ENCODE measurements around the gene CNGB1. TPM values are rescaled to one million over a fixed set of nuclear protein-coding genes. Genes with fewer than 3 reads are reported as not detected.
A peak's percentile ranks its signal among the peaks of the same experiment; 100 is the strongest.
"Not testable (repeated sequence)": the region's sequence is repeated elsewhere in the genome, so short reads cannot be mapped to it uniquely, and the experiment has no call there.

The CNGB1 gene
- total RNA-seq, 1 experiment from 2014 or later = not detected

DNA sequence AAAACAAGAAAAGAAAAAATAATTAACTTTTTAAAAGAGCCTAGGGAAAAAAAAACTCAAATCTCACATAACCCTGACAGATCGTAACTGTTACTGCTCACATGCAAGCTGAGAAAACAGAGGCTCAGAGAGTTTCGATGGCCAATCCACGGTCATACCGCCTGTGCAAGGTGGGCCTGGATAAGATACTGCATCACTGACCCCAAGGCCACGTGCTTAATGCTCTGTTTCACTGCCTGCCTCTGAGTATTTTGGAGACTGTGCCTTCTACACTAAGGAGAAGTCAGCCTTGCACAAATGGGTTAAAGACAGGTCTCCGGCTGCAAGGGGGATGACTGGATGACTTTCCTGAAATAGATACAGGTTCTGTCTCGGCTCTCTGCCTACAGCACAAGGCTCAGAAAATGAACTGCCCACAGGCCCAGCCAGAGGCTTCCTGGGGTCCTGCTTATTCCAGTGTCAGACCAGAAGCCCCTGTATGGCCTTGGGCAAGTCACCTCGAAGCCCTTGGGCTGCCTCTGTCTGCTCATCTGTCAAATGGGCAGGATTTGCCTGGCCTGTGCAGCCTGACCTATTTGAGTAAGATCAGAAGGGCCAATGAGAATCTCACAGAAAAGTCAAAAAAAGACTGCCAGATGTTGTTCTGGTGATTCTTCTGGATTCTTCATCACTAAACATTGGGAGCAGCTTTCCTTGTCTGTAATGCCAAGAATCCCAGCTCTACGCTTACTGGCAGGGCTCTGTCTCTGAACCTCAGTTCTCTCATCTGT is 25.8 kb downstream of the CNGB1 start:
- no peak overlapping the region for H3K4me3 Mint-ChIP-seq (ENCODE audit: unreplicated experiment)
- no peaks in the 10 kb centered on the region for H3K36me3 Mint-ChIP-seq (ENCODE audit: insufficient read depth, unreplicated experiment)
- POLR2A ChIA-PET = interaction anchor here (0.6 kb wide), 1 partner anchor 43 kb away, joined by 3 read pairs; no protein-coding TSS in a partner anchor
- intact Hi-C loops (cut with micrococcal nuclease) = no loop called here
- CTCF ChIA-PET = interaction anchor here (0.8 to 1.6 kb wide), 4 partner anchors 10 to 38 kb away, joined by 3 to 4 read pairs (median 3); no protein-coding TSS in a partner anchor
- H3K4me1 Mint-ChIP-seq (ENCODE audit: insufficient read depth, unreplicated experiment) = peaks cover 10% of the 10 kb centered on the region
- no peak overlapping the region for H3K27ac Mint-ChIP-seq (ENCODE audit: low read depth, unreplicated experiment)
- BruUV-seq (replicated peaks) = no TSS peak
- no peaks in the 10 kb centered on the region for H3K27me3 Mint-ChIP-seq (ENCODE audit: insufficient read depth, unreplicated experiment)
- no peak for DNase-seq (ENCODE audit: unreplicated experiment)
- H3K9me3 Mint-ChIP-seq (ENCODE audit: unreplicated experiment) = no peaks in the 10 kb centered on the region
- TF ChIP-seq CTCF (IDR thresholded peaks at IDR 0.05; ENCODE audit: unreplicated experiment) = no peak

DNA sequence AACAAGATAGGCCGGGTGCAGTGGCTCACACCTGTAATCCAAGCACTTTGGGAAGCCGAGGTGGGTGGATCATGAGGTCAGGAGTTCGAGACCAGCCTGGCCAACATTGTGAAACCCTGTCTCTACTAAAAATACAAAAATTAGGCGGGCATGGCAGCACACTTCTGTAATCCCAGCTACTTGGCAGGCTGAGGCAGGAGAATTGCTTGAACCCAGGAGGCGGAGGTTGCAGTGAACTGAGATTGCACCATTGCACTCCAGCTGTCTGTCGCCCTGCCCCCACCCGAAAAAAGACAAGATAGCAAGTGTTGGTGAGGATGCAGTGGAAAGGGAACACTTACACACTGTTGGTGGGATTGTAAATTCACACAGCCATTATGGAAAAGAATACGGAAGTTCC is 27.5 kb downstream of the CNGB1 start:
- H3K27ac Mint-ChIP-seq (ENCODE audit: low read depth, unreplicated experiment); intact Hi-C loops (cut with micrococcal nuclease); H3K4me3 Mint-ChIP-seq (ENCODE audit: unreplicated experiment); H3K9me3 Mint-ChIP-seq (ENCODE audit: unreplicated experiment); H3K27me3 Mint-ChIP-seq (ENCODE audit: insufficient read depth, unreplicated experiment); H3K36me3 Mint-ChIP-seq (ENCODE audit: insufficient read depth, unreplicated experiment); BruUV-seq (replicated peaks); DNase-seq (ENCODE audit: unreplicated experiment): not testable (repeated sequence)
- peaks cover 26% of the 10 kb centered on the region for H3K4me1 Mint-ChIP-seq (ENCODE audit: insufficient read depth, unreplicated experiment)
- CTCF ChIA-PET = interaction anchor here (0.7 to 1.6 kb wide), 6 partner anchors 9 to 148 kb away, joined by 3 to 6 read pairs (median 4); no protein-coding TSS in a partner anchor
- POLR2A ChIA-PET = interaction anchor here (0.7 kb wide), 1 partner anchor 16 kb away, joined by 4 read pairs; no protein-coding TSS in a partner anchor

DNA sequence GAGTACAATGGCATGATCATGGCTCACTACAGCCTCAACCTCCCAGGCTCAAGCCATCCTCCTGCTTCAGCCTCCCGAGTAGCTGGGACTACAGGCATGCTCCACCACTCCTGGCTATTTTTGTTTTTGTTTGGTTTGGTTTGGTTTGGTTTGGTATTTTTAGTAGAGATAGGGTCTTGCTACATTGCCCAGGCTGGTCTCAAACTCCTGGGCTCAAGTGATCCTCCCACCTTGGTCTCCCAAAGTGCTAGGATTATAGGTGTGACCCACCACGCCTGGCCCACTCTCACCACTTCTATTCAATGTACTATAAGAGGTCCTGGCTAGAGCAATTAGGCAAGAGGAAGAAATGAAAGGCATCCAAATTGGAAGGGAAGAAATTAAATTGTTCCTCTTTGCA is 29.0 kb downstream of the CNGB1 start:
- intact Hi-C loops (cut with micrococcal nuclease); H3K27me3 Mint-ChIP-seq (ENCODE audit: insufficient read depth, unreplicated experiment); BruUV-seq (replicated peaks); H3K27ac Mint-ChIP-seq (ENCODE audit: low read depth, unreplicated experiment); H3K9me3 Mint-ChIP-seq (ENCODE audit: unreplicated experiment); H3K36me3 Mint-ChIP-seq (ENCODE audit: insufficient read depth, unreplicated experiment); DNase-seq (ENCODE audit: unreplicated experiment); H3K4me3 Mint-ChIP-seq (ENCODE audit: unreplicated experiment): not testable (repeated sequence)
- CTCF ChIA-PET = interaction anchor here (0.6 to 0.7 kb wide), 2 partner anchors 13 to 25 kb away, joined by 3 read pairs; no protein-coding TSS in a partner anchor
- POLR2A ChIA-PET = interaction anchor here (1.3 kb wide), 1 partner anchor 21 kb away, joined by 4 read pairs; no protein-coding TSS in a partner anchor
- peaks cover 28% of the 10 kb centered on the region for H3K4me1 Mint-ChIP-seq (ENCODE audit: insufficient read depth, unreplicated experiment)

DNA sequence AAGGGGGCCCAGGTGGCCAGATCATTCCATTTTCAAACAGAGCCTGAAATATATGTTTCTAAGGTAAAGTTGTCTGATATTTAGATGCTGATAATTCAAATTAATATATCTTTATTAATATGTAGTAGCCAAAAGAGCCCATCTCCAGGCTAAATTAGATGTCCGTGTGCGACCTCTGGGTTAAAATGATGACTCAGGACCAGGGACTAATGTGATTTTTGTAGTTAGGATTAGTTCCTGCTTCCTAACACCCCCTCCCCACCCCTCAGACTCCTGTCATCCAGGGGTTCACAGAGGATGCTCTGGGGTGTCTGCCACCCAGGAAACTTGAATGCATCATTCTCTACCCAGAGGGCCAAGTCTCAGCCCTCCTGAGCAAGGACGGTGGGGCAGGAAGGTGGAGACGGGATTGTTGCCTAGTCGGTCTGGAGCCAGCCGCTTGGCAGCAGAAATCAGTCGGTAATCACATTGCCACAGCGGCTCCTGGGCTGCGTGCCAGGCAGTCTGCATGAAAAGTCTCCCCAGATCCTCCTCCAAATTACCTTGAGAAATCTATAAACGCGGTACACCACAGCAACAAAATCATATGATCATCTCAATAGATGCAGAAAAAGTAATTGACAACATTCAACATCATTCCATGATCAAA is 29.8 kb downstream of the CNGB1 start:
- Mint-ChIP-seq H3K4me1 (ENCODE audit: insufficient read depth, unreplicated experiment) (peaks cover 34% of the 10 kb centered on the region), H3K36me3 (ENCODE audit: insufficient read depth, unreplicated experiment) (peaks cover 6% of the 10 kb centered on the region), H3K9me3 (ENCODE audit: unreplicated experiment) (no peaks in the 10 kb centered on the region), H3K27me3 (ENCODE audit: insufficient read depth, unreplicated experiment) (no peaks in the 10 kb centered on the region), H3K27ac (ENCODE audit: low read depth, unreplicated experiment) (no peak overlapping the region), H3K4me3 (ENCODE audit: unreplicated experiment) (no peak overlapping the region)
- POLR2A ChIA-PET = interaction anchor here (1.3 kb wide), 1 partner anchor 20 kb away, joined by 4 read pairs; no protein-coding TSS in a partner anchor
- no TSS peak for BruUV-seq (replicated peaks)
- peak; percentile 87 for DNase-seq (ENCODE audit: unreplicated experiment)
- no peak for TF ChIP-seq CTCF (IDR thresholded peaks at IDR 0.05; ENCODE audit: unreplicated experiment)
- CTCF ChIA-PET = interaction anchor here (1.3 to 1.4 kb wide), 2 partner anchors 10 to 40 kb away, joined by 4 to 5 read pairs; no protein-coding TSS in a partner anchor
- intact Hi-C loops (cut with micrococcal nuclease) = no loop called here

All from MCF 10A (cell line).